ENCODE results near the gene R3HDM2. TPM values are rescaled to one million over a fixed set of nuclear protein-coding genes. Genes with fewer than 3 reads are reported as not detected.

R3HDM2 gene
- total RNA-seq, 1 experiment from 2014 or later = 64.8 TPM

DNA sequence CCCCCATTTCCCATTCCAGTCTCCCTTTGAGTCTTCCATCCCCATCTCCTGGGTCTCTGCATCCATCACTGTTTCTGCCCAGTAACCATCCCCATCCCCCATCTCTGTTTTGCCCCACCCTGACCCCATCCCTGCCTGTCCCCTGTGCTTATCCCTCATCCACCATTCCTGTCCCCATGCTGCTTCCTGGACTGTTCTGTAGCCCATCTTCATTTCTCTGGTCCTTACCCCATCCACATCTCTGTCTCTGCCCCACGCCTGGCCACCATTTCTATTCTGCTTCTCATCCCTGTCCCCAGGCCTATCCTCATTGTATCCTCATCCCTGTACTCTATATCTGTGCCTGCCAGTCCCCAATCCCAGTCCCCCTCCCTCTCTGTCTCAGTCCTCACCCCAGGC, 210.1 kb downstream of the R3HDM2 start:
- no TSS peak for BruUV-seq (replicated peaks)
- Mint-ChIP-seq H3K27ac (ENCODE audit: low read depth, unreplicated experiment) (no peak overlapping the region), H3K4me3 (ENCODE audit: unreplicated experiment) (no peak overlapping the region), H3K36me3 (ENCODE audit: insufficient read depth, unreplicated experiment) (no peaks in the 10 kb centered on the region), H3K27me3 (ENCODE audit: insufficient read depth, unreplicated experiment) (peaks cover 57% of the 10 kb centered on the region), H3K9me3 (ENCODE audit: unreplicated experiment) (no peaks in the 10 kb centered on the region), H3K4me1 (ENCODE audit: insufficient read depth, unreplicated experiment) (peaks cover 27% of the 10 kb centered on the region)
- intact Hi-C loops (cut with micrococcal nuclease) = no loop called here
- POLR2A ChIA-PET = no interaction called here
- CTCF ChIA-PET = no interaction called here
- TF ChIP-seq, protein P1, sequence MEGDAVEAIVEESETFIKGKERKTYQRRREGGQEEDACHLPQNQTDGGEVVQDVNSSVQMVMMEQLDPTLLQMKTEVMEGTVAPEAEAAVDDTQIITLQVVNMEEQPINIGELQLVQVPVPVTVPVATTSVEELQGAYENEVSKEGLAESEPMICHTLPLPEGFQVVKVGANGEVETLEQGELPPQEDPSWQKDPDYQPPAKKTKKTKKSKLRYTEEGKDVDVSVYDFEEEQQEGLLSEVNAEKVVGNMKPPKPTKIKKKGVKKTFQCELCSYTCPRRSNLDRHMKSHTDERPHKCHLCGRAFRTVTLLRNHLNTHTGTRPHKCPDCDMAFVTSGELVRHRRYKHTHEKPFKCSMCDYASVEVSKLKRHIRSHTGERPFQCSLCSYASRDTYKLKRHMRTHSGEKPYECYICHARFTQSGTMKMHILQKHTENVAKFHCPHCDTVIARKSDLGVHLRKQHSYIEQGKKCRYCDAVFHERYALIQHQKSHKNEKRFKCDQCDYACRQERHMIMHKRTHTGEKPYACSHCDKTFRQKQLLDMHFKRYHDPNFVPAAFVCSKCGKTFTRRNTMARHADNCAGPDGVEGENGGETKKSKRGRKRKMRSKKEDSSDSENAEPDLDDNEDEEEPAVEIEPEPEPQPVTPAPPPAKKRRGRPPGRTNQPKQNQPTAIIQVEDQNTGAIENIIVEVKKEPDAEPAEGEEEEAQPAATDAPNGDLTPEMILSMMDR (IDR thresholded peaks at IDR 0.05; ENCODE audit: unreplicated experiment) = no peak
- no peak for DNase-seq (ENCODE audit: unreplicated experiment)

- POLR2A ChIA-PET = interaction anchor here (0.7 kb wide), 1 partner anchor 290 kb away, joined by 3 read pairs; no protein-coding TSS in a partner anchor
- Mint-ChIP-seq H3K27me3 (ENCODE audit: insufficient read depth, unreplicated experiment) (peaks cover 63% of the 10 kb centered on the region), H3K27ac (ENCODE audit: low read depth, unreplicated experiment) (no peak overlapping the region), H3K9me3 (ENCODE audit: unreplicated experiment) (no peaks in the 10 kb centered on the region), H3K4me1 (ENCODE audit: insufficient read depth, unreplicated experiment) (peaks cover 33% of the 10 kb centered on the region), H3K4me3 (ENCODE audit: unreplicated experiment) (no peak overlapping the region), H3K36me3 (ENCODE audit: insufficient read depth, unreplicated experiment) (no peaks in the 10 kb centered on the region)
- TF ChIP-seq, protein P1 (IDR thresholded peaks at IDR 0.05; ENCODE audit: unreplicated experiment) = no peak
- CTCF ChIA-PET = interaction anchor here (1.1 kb wide), 1 partner anchor 9 kb away, joined by 6 read pairs; the partner anchor contains the start of gene SHMT2
- intact Hi-C loops (cut with micrococcal nuclease) = no loop called here
- BruUV-seq (replicated peaks) = no TSS peak
- DNase-seq (ENCODE audit: unreplicated experiment) = no peak
Measured at GRCh38 chr12:57219993-57220754, 210.7 kb downstream of the R3HDM2 start.

GRCh38 chr12:57219205-57219992, 211.4 kb downstream of the R3HDM2 start:
- Mint-ChIP-seq H3K27me3 (ENCODE audit: insufficient read depth, unreplicated experiment) (peaks cover 70% of the 10 kb centered on the region), H3K27ac (ENCODE audit: low read depth, unreplicated experiment) (no peak overlapping the region), H3K4me1 (ENCODE audit: insufficient read depth, unreplicated experiment) (peaks cover 34% of the 10 kb centered on the region), H3K4me3 (ENCODE audit: unreplicated experiment) (no peak overlapping the region), H3K36me3 (ENCODE audit: insufficient read depth, unreplicated experiment) (no peaks in the 10 kb centered on the region), H3K9me3 (ENCODE audit: unreplicated experiment) (no peaks in the 10 kb centered on the region)
- no peak for DNase-seq (ENCODE audit: unreplicated experiment)
- no TSS peak for BruUV-seq (replicated peaks)
- ChIA-PET CTCF (interaction anchor here (0.6 to 1.8 kb wide), 4 partner anchors 10 to 24 kb away, joined by 3 to 6 read pairs (median 5); partner anchors contain the start of gene SHMT2), POLR2A (interaction anchor here (0.6 to 0.7 kb wide), 2 partner anchors 10 to 290 kb away, joined by 3 read pairs; partner anchors contain the start of gene SHMT2)
- intact Hi-C loops (cut with micrococcal nuclease) = no loop called here
- TF ChIP-seq, protein P1 (IDR thresholded peaks at IDR 0.05; ENCODE audit: unreplicated experiment) = no peak
